Liver (tissue), 3 donors: ENCODE data around the gene CTBP1.

Source experiments
- MAX ChIP-seq: IDR thresholded peaks from 2 replicates; pipeline ENCODE4 v1.6.1; 2016; ENCODE audit warnings: antibody characterized with exemption
- NR2F2 ChIP-seq: IDR thresholded peaks from 2 replicates; pipeline ENCODE4 v1.6.1; 2016; ENCODE audit warnings: antibody characterized with exemption
- RAD21 ChIP-seq, 2 donors: IDR thresholded peaks; 2 replicates each; pipeline ENCODE4 v1.6.1; 2016; ENCODE audit warnings: antibody characterized with exemption in 2 of 2, mild to moderate bottlenecking in 2 of 2
- YY1 ChIP-seq: IDR thresholded peaks from 2 replicates; pipeline ENCODE4 v1.6.1; 2016; ENCODE audit warnings: antibody characterized with exemption, mild to moderate bottlenecking
- ZBTB33 ChIP-seq: IDR thresholded peaks from 2 replicates; pipeline ENCODE4 v1.6.1; 2016; ENCODE audit warnings: antibody characterized with exemption
- TF ChIP-seq, protein P1 (sequence below): fragments of 150-350 bp; IDR thresholded peaks from 2 replicates; pipeline ENCODE4 v1.5.1; 2017; ENCODE audit warnings: improper control_type of control experiment, low read depth, low read length; ENCODE audit not compliant: missing input control
- donor health status: healthy.
- donor health status: healthy.

GRCh38 chr4:1232661-1233621 lies 16.0 kb downstream of the CTBP1 start:
- TF ChIP-seq YY1 (no peak), ZBTB33 (no peak), RAD21 (IDR thresholded peaks at IDR 0.05) (no peak), MAX (no peak), NR2F2 (peak; percentile 66)
- TF ChIP-seq, protein P1, sequence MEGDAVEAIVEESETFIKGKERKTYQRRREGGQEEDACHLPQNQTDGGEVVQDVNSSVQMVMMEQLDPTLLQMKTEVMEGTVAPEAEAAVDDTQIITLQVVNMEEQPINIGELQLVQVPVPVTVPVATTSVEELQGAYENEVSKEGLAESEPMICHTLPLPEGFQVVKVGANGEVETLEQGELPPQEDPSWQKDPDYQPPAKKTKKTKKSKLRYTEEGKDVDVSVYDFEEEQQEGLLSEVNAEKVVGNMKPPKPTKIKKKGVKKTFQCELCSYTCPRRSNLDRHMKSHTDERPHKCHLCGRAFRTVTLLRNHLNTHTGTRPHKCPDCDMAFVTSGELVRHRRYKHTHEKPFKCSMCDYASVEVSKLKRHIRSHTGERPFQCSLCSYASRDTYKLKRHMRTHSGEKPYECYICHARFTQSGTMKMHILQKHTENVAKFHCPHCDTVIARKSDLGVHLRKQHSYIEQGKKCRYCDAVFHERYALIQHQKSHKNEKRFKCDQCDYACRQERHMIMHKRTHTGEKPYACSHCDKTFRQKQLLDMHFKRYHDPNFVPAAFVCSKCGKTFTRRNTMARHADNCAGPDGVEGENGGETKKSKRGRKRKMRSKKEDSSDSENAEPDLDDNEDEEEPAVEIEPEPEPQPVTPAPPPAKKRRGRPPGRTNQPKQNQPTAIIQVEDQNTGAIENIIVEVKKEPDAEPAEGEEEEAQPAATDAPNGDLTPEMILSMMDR, result no peak
